NCI-H82 treated with DMSO at 0.1 percent for 48 hours (cell line): ENCODE data around the gene ADGRG1.
"Not testable (repeated sequence)": the region's sequence is repeated elsewhere in the genome, so short reads cannot be mapped to it uniquely, and the experiment has no call there.

Experiments used
- DNase-seq: peaks from one replicate; lab custom pipeline; 2025; ENCODE audit not compliant: unreplicated experiment; lab: John Stamatoyannopoulos, UW

Gene ADGRG1

GRCh38 chr16:57628008-57628781, at the start of gene ADGRG1:
TSS of gene ADGRG1 (plus strand) at chr16:57628630. CDS start at chr16:57650288, 21,658 bp downstream.
- DNase-seq: no peak

- no peak for DNase-seq
These were observed 49.1 kb upstream of the ADGRG1 start for GRCh38 chr16:57579361-57579665.

GRCh38 chr16:57585051-57585687, 43.3 kb upstream of the ADGRG1 start:
- DNase-seq: no peak

- DNase-seq: no peak
These were observed 39.6 kb upstream of the ADGRG1 start for GRCh38 chr16:57588831-57589230.

GRCh38 chr16:57589374-57589773, 39.1 kb upstream of the ADGRG1 start:
- DNase-seq: no peak

GRCh38 chr16:57590654-57591085, 37.8 kb upstream of the ADGRG1 start:
- no peak for DNase-seq

- peak; percentile 5 for DNase-seq
These were observed 37.2 kb upstream of the ADGRG1 start for GRCh38 chr16:57591086-57591869.

- no peak for DNase-seq
These were observed 36.5 kb upstream of the ADGRG1 start for GRCh38 chr16:57591870-57592485.

GRCh38 chr16:57592591-57593003, 35.8 kb upstream of the ADGRG1 start:
- DNase-seq: no peak

GRCh38 chr16:57593021-57593420, 35.4 kb upstream of the ADGRG1 start:
- DNase-seq: no peak

GRCh38 chr16:57593990-57594389, 34.4 kb upstream of the ADGRG1 start:
- DNase-seq: no peak

- no peak for DNase-seq
These were observed 33.8 kb upstream of the ADGRG1 start for GRCh38 chr16:57594531-57595031.

- not testable (repeated sequence) for DNase-seq
These were observed 32.2 kb upstream of the ADGRG1 start for GRCh38 chr16:57596234-57596633.

- no peak for DNase-seq
These were observed 30.0 kb upstream of the ADGRG1 start for GRCh38 chr16:57598437-57598836.

GRCh38 chr16:57600048-57600835, 28.2 kb upstream of the ADGRG1 start:
- DNase-seq: peak; percentile 2

GRCh38 chr16:57600952-57601580, 27.4 kb upstream of the ADGRG1 start:
- DNase-seq: no peak

- no peak for DNase-seq
These were observed 26.5 kb upstream of the ADGRG1 start for GRCh38 chr16:57601801-57602478.

- no peak for DNase-seq
These were observed 25.1 kb upstream of the ADGRG1 start for GRCh38 chr16:57603115-57604024.
